CD4-positive, alpha-beta T cell treated with Interferon gamma for 1 hour (primary cell): ENCODE measurements around the gene BTBD6.
A peak's percentile ranks its signal among the peaks of the same experiment; 100 is the strongest.
"Not testable (repeated sequence)": the region's sequence is repeated elsewhere in the genome, so short reads cannot be mapped to it uniquely, and the experiment has no call there.

ENCODE experiments used
- DNase-seq: peaks from one replicate; pipeline ENCODE4 v3.0.0-alpha.2; 2020

BTBD6 gene

DNA sequence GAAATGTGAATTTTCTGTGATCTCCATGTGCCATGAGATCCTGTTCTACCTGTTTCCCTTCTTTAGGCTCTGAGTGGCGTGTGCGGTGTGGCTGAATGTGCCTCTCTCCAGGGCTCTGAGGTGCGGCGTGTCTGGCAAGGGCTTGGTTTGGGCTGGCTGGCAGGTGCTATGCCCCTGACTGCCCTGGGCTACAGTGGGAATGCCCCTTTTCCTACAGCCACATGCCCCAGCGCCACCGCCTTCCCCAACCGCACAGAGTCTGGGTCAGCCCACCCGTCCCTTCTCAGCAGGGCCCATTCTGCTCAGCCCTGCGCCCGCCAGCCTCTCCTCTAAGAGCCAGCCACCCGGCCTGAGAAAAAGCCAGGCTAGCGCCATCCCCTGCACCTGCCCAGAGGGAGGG, 24.7 kb downstream of the BTBD6 start:
- no peak for DNase-seq

DNA sequence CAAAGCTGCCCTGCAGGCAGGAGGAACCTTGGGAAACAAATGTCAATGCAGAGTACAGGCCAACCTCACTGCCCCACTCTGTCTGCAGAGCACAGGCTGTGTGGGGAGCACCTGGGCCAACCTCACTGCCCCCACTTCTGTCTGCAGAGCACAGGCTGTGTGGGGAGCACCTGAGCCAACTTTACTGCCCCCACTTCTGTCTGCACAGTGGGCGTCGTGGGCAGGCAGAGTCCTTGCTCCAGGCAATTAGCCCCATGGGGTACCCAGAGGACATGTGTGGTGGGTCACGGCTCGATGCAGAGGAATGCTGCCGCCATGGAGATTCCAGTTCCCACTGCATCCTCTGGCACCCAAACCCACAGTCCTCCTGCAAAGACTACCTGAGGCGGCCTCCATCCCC, 26.3 kb downstream of the BTBD6 start:
- no peak for DNase-seq

DNA sequence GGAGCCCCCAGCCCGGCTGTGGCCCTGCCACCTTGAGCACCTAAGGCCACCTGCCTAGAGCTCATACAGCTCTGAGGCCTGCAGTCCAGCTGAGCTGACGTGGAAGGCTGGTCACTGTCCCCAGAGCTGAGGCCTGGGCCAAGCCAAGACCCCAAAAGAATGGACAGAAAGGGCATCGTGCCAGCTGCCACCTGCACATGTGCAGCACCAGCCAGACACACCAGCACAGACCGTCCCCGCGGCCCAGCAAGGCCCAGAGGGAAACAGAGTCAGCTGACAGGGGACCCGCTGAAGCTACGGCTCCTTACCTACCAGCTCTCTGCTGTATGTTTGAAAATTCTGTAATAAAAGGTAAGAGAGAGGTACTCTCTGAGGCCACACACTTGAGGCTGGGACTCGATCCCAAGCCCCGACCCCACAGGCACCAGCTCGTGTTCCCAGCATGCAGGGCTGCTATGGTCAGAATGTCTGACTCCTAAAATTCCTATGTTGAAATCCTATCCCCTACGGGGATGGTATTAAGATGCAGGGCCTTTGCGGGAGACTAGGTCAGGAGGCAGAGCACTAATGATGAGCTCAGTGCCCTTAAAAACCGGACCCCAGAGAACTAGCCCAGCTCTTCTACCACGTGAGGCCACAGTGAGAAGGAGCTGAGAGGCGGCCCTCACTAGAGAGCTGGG, 27.1 kb downstream of the BTBD6 start:
- no peak for DNase-seq

DNA sequence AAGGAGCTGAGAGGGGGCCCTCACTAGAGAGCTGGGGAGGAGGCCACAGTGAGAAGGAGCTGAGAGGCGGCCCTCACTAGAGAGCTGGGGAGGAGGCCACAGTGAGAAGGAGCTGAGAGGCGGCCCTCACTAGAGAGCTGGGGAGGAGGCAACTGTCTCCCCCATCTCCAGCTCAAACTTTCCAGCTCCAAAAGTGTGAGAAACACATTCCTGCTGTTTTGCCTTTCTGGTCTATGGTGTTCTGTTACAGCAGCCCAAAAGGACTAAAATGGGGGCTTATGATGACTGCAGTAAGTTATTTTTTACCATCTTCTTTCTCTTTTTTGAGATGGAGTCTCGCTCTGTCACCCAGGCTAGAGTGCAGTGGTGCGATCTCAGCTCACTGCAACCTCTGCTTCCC, 29.1 kb downstream of the BTBD6 start:
- DNase-seq = not testable (repeated sequence)

DNA sequence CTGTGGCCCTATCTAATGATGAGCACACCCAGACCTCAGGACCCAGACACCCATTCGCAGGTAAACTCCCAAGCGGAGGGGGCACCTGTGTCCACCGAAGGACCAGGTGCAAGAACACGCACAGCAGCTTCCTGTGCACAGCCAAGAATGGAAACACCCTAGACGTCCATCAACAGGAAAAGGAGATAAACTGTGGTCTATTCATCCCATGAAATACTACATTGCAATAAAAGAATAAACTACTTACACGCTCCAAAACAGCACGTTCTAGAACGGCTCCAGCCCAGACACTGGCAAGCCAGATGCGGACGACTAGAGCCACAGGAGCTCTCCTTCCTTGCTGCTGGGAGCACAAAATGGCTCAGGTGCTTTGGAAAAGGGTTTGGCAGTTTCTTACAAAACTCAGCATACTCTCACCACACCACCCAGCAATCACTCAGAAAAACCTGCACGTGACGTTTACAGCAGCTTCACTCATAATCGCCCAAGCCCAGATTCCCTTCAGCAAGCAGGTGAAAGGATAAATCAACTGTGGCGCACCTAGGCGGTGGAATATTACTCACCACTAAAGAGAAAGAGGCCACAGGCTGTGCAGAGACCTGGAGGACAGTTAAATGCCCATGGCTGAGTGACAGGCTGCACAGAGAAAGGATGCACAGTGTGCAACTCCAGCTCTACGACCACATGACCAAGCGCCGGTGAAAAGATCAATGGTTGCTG, 31.5 kb downstream of the BTBD6 start:
- DNase-seq = no peak

DNA sequence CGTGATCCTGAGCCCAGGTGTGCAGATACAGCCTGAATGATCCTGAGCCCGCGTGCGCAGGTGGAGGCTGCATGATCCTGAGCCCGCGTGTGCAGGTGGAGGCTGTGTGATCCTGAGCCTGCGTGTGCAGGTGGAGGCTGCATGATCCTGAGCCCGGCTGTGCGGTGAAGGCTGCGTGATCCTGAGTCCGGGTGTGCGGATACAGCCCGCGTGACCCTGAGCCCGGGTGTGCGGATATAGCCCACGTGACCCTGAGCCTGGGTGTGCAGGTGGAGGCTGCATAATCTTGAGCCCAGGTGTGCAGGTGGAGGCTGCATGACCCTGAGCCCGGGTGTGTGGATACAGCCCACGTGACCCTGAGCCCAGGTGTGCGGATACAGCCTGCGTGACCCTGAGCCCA, 32.2 kb downstream of the BTBD6 start:
- no peak for DNase-seq

DNA sequence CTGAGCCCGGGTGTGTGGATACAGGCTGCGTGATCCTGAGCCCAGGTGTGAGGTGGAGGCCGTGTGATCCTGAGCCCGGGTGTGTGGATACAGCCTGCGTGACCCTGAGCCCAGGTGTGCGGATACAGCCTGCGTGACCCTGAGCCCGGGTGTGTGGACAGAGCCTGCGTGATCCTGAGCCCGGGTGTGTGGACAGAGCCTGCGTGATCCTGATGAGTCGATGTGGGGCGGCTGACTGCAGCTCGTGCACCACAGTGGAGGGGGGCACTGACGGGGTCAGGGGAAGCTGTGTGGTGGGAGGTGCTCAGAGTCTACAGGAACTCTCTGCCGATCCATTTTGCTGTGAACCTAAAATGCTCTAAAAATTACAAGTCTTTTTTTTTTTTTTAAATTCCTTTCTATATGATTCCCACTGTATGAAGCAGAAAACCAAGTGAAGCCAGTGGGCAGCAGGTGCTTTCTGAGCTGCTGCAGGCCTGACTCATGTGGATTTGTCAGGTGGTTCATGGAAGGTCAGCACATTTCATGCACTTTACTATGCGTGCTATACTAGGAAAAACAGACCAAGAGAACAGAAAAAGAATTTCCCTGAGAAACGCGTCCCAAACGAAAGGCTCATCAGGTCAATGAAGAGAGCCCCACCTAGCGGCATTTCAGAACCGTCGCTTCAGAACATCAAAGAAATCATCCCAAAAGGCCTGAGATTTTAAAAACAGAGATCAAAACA, 33.2 kb downstream of the BTBD6 start:
- no peak for DNase-seq

DNA sequence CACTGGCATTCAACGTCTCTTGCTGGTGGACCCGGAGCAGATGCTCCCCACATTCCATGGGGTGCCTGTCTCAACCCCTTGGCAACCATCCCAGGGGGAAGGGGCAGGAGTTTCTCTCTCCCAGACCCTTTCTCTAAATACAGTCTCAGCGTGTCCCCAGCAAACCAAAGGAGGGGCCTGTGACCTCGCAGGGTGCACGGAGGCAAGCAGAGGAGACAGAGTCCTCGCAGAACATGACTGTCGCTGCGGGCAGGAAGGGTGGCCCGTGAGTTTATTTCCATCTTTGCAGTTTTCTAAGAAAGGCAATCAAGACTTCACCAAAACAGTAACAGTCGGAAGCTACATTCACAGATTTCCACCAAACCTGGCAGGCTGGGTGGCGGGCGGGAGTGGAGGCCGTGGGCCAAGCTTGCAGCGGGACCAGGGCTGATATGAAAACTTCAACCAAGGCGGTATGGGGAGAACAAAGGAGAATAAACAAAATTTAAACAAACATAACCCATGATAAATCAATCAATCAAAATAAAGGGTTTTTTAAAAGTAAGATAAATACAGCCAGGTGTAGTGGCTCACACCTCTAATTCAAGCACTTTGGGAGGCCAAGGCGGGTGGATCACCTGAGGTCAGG, 33.9 kb downstream of the BTBD6 start:
- DNase-seq = no peak

DNA sequence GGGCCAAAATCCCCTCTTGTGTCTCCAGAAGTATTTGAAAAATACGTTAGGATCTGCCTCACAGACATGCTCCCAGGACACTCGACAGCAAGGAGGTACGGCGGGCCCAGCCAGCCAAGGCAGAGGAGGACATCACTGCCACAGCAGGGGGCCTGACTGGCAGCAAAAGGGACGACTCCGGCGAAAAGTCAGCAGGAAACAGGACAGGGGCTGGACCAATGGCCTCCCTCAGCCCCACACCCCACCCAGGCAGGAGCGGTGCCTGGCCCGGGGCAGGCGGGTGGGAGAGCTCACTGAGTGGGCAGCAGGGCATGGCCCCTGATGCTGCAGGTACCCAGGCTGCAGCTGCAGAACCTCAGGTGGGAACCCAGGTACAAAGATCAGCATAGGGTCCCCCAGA, 34.7 kb downstream of the BTBD6 start:
- no peak for DNase-seq

DNA sequence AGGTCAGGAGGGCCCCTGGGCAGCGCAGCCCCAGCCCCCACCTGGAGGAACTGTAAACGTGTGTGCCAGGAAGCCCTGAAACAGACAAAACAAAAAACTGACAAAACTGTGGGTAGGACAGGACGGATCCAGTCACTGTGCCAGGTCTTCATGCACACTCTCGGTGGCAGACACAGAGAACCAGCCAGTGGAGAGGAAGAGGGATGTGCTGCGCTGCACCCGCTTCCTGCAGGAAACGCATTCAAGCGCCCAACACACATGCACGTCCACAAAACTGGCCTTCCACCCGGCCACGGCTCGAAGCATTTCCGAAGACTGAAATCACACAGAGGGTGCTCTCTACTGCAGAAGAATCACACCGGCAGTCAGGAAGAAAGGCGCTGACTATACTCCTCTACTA, 35.6 kb downstream of the BTBD6 start:
- no peak for DNase-seq

DNA sequence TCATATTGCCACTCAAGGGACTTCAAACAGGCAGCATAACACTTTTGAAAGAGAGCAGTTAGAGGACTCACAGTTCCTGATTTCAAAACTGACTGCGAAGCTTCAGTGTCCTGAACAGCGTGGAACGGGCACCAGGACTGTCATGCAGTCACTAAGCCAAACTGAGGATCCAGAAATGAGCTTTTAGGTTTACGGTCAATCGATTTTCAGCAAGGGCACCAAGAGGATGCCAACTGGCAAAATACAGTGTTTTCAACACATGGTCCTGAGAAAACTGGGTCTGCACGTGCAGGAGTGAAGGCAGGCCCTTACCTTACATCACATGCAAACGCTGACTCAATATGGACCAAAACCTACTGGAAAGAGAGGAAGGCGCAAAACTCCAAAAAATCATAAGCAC, 36.8 kb downstream of the BTBD6 start:
- DNase-seq = no peak

DNA sequence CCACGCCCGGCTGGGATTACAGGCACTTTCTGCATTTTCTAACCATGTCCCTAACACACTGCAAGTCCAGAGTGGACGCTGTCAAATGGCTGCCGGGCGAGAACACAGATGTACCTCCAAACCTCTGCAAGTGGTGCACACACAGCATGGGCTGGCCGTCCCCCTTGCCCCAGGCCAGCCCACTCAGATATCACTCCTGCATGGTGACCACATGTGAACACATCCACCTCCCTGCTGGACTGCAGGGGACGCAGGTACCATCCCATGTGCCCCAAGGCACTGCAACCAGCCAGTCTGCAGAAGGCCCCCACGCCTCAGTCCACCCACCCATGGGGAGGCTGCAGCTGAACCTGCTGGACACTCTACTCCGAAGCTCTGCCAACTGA, 38.4 kb downstream of the BTBD6 start:
- no peak for DNase-seq

DNA sequence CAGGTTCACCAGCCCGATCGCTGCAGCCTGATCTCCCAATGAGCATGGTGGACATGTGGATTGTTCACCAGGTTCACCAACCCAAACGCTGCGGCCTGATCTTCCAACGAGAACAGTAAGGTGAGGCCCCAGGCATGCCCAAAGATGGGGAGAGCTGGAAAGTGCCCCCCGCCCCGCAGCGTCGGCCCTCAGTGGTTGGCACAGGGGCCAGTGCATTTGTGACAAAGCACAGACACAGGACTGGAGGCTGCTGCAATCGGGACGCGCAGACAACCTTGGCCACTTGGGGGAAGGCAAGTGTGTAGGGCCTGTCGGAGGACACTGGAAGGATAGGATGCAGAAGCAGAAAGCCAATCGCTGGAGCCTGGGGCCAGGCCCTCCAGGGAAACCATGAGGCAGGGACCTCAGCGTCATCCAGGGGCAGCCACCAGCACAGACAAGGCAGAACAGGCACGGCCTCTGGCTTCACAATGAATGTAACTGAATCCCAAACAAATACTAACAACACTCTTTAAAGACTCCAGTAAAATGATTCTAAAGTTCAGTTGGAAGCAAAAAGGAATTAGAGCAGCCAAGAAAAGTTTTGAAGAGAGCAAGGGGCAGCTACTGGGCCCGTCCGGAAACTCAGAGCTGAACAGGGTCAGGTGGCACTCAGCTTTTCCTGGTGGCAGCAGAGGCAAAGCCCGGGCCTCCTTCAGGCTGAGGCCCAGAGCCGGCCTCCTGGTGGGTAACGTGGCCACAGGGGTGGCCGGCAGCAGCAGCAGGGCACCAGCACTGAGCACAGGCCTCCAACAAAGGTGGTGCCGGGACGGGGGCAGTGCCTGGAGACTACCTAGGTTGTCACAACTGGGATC, 39.1 kb downstream of the BTBD6 start:
- DNase-seq = no peak

DNA sequence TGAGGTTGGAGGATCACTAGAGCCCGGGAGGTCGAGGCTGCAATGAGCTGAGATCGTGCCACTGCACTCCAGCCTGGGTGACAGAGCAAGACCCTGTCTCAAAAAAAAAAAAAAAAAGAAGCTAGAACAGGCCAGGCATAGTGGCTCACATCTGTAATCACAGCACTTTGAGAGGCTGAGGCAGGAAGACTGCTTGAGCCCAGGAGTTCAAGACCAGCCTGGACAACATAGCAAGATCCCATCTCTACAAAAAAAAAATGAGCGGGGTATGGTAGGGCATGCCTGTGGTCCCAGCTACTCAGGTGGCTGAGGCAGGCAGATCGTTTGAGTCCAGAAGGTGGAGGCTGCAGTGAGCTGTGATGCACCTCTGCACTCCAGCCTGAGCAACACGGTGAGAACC, 40.6 kb downstream of the BTBD6 start:
- DNase-seq = not testable (repeated sequence)

DNA sequence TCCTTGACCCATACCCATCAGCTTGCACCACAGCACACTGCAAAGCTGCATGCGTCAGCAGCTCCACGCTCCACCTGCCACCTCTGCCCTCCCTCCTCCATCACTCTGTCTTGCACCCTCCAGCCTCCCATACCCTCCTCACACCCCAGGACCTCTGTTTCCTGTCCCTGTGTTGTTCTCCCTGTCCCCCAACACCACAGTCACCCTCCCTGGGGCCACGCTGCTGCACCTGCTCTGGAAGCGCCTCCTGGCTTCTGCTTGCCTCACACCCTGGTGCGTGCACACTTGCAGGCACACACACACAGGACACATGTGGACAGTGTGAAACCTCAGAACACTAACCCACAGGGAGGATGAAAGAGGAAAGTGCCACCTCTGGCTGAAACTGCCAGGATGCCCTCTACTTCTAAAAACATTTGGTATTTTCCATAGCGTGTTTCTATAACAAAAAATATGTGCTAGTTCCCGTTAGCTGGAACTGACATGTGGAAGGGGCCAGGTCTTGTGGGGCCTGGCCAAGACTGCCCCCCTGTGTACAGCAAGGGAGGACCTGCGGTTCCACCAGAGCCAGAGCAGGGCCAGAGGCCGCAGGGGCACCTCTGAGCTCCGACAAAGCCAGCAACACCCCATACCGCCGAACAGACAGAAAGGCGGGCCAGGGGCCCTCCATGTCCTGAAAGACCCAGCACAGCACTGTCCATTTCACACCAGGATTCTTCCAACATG, 42.5 kb downstream of the BTBD6 start:
- DNase-seq = peak; percentile 29

DNA sequence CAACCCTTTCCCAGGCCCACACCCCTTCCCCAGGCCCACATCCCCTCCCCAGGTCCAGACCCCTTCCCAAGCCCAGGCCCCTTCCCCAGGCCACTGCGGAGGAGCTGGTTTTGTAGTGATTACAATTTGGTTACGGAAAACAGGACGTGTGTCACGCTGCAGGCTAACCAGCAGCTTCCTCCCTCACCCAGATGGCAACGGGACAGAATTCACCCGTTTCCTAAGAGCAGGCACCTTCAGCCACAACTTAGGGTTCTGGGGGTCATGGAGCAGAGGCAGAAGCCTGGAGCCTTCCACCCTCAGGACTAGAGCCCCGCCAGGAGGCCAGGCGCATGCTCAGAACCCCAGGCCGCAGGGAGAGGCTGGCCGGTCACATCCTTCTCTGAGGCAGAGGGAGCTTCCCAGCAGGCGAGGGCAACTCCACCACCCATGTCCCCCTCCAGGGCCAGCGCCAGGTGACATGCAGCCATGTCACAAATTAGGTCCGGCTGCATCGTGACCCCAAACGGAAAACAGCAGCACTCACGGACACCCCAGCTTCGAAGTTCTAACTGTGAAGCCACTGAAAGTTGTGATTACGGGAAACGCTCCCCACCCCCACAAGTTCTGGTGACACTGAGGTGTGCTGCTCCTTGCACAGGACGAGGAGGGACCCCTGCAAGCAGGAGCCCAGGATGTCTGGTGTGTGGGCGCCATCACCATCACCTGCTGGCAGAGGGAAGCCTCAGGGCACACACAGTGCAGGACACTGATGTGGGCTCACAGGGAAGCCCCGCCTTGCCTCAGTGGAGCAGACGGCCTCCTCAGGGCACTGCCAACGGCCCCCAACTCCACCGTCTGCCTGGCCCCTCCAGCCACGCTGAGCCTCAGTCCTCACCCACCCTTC, 44.7 kb downstream of the BTBD6 start:
- DNase-seq = peak; percentile 30

DNA sequence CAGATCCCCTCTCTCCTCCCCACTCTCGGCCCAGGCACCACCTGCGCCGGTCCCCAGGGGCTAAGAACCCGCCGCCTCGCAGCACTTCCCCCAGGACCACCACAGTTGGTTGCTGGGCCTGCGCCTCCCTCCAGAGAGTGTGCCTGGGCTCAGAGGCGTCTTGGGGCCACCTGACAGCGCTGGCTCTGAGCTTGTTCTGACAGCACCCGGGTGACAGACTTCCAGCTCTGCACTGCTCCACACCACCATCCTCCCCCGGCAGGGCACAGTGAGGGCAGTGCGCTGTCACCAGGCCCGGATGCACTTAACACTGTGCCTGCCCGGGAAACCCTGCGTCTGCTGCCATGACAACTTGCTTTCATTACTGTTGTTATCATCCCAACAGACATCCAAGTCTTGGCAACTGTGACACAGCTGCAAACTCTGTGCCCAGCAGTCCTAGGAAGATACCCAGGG, 45.8 kb downstream of the BTBD6 start:
- peak; percentile 83 for DNase-seq

DNA sequence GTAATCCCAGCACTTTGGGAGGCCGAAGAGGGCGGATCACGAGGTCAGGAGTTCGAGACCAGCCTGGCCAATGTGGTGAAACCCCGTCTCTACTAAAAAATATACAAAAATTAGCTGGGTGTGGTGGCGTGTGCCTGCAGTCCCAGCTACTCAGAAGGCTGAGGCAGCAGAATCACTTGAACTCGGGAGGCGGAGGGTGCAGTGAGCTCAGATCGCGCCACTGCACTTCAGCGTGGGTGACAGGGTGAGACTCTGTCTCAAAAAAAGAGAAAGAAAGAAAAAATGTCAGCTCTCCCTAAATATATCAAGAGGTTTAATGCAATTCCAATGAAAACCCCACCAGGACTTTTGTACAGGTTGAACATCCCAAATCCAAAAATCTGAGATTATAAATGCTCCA, 49.0 kb downstream of the BTBD6 start:
- DNase-seq = not testable (repeated sequence)

DNA sequence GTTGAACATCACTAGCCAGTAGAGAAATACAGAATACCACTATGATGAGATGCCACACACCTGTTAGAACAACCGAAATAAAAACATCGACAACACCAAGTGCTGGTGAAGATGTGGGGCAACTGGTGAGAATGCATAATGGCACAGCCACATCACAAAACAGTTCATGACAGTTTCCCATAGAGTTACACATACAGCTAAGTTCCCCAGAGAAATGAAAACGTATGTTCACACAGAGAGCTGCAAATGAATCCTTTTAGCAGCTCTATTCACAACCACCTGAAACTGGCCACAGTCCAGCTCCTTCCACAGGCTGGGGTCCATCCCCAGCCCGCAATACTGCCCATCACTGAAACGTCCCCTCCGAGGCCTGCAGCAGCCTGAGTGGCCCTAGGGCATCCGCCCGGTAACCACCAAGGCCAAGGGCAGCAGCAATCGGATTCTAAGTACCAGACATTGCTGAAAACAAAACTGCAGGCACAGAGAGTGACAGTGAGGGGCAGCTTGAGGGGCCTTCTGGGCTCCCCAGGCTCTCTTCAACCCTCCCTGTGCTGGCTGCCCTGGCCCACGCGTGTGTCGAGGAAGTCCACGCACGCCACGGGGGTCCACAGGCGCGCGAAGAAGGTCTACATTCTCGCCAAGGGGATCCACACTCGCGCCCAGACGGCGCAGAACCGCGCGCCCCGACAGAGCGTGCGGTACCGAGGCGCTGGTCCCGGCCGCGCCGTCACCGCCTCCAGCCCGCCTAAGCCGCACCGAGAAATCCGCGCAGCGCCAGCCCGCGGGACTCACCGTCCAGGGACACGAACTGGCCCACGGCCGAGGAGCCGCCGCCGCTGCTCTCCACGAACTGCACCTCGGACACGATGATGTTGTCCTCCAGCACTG, 51.6 kb downstream of the BTBD6 start:
- no peak for DNase-seq
